ENCODE results near the gene SERPINC1. TPM values are rescaled to one million over a fixed set of nuclear protein-coding genes. Genes with fewer than 3 reads are reported as not detected.

The SERPINC1 gene
- polyA plus RNA-seq, 1 donor from 2014 or later = not detected

DNA sequence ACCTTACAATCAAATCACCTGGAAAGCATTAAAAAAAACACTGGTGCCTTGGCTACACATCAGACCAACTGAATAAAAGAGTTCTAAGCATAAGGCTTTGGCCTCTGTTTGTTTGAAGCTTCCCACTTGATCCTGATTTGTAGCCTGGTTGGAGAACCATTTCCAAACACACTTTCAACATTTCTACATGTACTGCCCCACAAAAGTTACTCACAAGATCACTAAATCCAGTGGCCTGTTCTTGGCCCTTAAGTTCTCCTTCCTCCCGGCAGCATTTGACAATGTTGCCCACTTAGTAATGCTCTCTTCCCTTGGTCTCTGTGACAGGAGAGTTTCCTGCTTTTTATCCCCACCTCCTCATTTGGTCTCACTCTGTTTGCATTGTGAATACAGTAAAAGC is 61.1 kb downstream of the SERPINC1 start:
- Histone ChIP-seq H3K27me3 (ENCODE audit: insufficient read depth, low read depth, low read length) (no peaks in the 10 kb centered on the region), H2AFZ (ENCODE audit: low read depth, low read length) (no peak overlapping the region), H3K4me3 (ENCODE audit: low read length) (no peak overlapping the region), H3K79me2 (replicated peaks; ENCODE audit: insufficient read depth, low read length) (no peaks in the 10 kb centered on the region), H3K27ac (ENCODE audit: low read length) (no peak overlapping the region), H3K9me2 (ENCODE audit: insufficient read depth, low read length) (no peaks in the 10 kb centered on the region), H3K9me3 (ENCODE audit: low read length) (no peaks in the 10 kb centered on the region), H3F3A (ENCODE audit: insufficient read depth, low read length, poor library complexity, severe bottlenecking) (no peaks in the 10 kb centered on the region), H4K20me1 (ENCODE audit: insufficient read depth) (no peaks in the 10 kb centered on the region), H3K9ac (ENCODE audit: low read length) (no peak overlapping the region), H3K4me2 (ENCODE audit: low read length) (no peak overlapping the region), H3K36me3 (ENCODE audit: insufficient read depth, low read length) (peaks cover 5% of the 10 kb centered on the region)
- TF ChIP-seq MXI1 (conservative IDR thresholded peaks at IDR 0.05; ENCODE audit: poor library complexity, severe bottlenecking) = no peak
- no peak for TF ChIP-seq EP300 (conservative IDR thresholded peaks at IDR 0.05; ENCODE audit: poor library complexity, severe bottlenecking)
- TF ChIP-seq, protein P1, sequence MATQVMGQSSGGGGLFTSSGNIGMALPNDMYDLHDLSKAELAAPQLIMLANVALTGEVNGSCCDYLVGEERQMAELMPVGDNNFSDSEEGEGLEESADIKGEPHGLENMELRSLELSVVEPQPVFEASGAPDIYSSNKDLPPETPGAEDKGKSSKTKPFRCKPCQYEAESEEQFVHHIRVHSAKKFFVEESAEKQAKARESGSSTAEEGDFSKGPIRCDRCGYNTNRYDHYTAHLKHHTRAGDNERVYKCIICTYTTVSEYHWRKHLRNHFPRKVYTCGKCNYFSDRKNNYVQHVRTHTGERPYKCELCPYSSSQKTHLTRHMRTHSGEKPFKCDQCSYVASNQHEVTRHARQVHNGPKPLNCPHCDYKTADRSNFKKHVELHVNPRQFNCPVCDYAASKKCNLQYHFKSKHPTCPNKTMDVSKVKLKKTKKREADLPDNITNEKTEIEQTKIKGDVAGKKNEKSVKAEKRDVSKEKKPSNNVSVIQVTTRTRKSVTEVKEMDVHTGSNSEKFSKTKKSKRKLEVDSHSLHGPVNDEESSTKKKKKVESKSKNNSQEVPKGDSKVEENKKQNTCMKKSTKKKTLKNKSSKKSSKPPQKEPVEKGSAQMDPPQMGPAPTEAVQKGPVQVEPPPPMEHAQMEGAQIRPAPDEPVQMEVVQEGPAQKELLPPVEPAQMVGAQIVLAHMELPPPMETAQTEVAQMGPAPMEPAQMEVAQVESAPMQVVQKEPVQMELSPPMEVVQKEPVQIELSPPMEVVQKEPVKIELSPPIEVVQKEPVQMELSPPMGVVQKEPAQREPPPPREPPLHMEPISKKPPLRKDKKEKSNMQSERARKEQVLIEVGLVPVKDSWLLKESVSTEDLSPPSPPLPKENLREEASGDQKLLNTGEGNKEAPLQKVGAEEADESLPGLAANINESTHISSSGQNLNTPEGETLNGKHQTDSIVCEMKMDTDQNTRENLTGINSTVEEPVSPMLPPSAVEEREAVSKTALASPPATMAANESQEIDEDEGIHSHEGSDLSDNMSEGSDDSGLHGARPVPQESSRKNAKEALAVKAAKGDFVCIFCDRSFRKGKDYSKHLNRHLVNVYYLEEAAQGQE (IDR thresholded peaks at IDR 0.05; ENCODE audit: borderline replicate concordance) = no peak
- no peak for TF ChIP-seq POLR2AphosphoS5 (IDR thresholded peaks at IDR 0.05)
- TF ChIP-seq EZH2 (IDR thresholded peaks at IDR 0.05; ENCODE audit: borderline replicate concordance, insufficient read depth, low read length, poor library complexity, severe bottlenecking) = no peak
- TF ChIP-seq RAD21 (conservative IDR thresholded peaks at IDR 0.05) = no peak

Small RNA genes lying within 50 kb of the gene (small RNA-seq; reads per million reads assigned to genes)
- gene RNA5SP67 = 0.08 to 0.13 (median 0.10) reads per million in 3 experiments

Other genes with a start within 250 kb of the SERPINC1 start
- 8.7 and 9.9 TPM in 2 replicates for gene ANKRD45, start 247.5 kb downstream of the SERPINC1 start, polyA plus RNA-seq
- gene KLHL20, start 202.3 kb downstream of the SERPINC1 start, polyA plus RNA-seq = 33.2 and 41.8 TPM in 2 replicates
- gene DARS2, start 92.7 kb downstream of the SERPINC1 start, polyA plus RNA-seq = 4.5 and 7.1 TPM in 2 replicates
- 6.4 and 7.4 TPM in 2 replicates for gene CENPL, start 92.4 kb downstream of the SERPINC1 start, polyA plus RNA-seq
- 931 and 1,182 TPM in 2 replicates for gene GAS5, start 49.3 kb downstream of the SERPINC1 start, polyA plus RNA-seq
- 14.3 and 14.6 TPM in 2 replicates for gene ZBTB37, start 48.9 kb downstream of the SERPINC1 start, polyA plus RNA-seq
- gene RC3H1, start 105.0 kb upstream of the SERPINC1 start, polyA plus RNA-seq = 11.1 and 12.8 TPM in 2 replicates
- gene RABGAP1L, start 242.2 kb upstream of the SERPINC1 start, polyA plus RNA-seq = 32.0 and 32.2 TPM in 2 replicates